Naive thymus-derived CD8-positive, alpha-beta T cell (primary cell): ENCODE measurements around the gene TEX44. TPM values are rescaled to one million over a fixed set of nuclear protein-coding genes. Genes with fewer than 3 reads are reported as not detected.

ENCODE experiments used
- ATAC-seq, 2 donors: fragments of 150-1000 bp; cut with Tn5 transposase in 1 of 2; sonication (Bioruptor Pico), chemical (Tn5 transposase) in 1 of 2; 1 replicate in 1 of 2; 2 replicates in 1 of 2; pipeline ENCODE4 v1.10.0; 2021; ENCODE audit warnings: mild to moderate bottlenecking in 2 of 2, moderate library complexity in 2 of 2
- POLR2A ChIA-PET: fragments of 350-600 bp; sonication (Branson Sonifier 250); formaldehyde crosslinking; loops from one replicate; lab custom pipeline; 2021; ENCODE audit warnings: antibody characterized with exemption; lab: Charles Lee
- DNase-seq, 10 donors: peaks; one replicate each; pipeline versions ENCODE4 v3.0.0 to v3.0.0-alpha.2; 2020 to 2022
- H3K27ac Mint-ChIP-seq, 10 donors: one replicate each; pipeline ENCODE4 v1.8.0; 2020 to 2022; ENCODE audit warnings: mild to moderate bottlenecking in 10 of 10, mixed read lengths in 10 of 10, moderate library complexity in 4 of 10, inconsistent platforms in 1 of 10
- H3K27me3 Mint-ChIP-seq, 5 donors: one replicate each; pipeline ENCODE4 v1.8.0; 2021 to 2022; ENCODE audit warnings: mixed read lengths in 5 of 5
- H3K36me3 Mint-ChIP-seq, 3 donors: one replicate each; pipeline ENCODE4 v1.8.0; 2020 to 2022; ENCODE audit warnings: mixed read lengths in 3 of 3, mild to moderate bottlenecking in 2 of 3, inconsistent platforms in 1 of 3
- H3K4me1 Mint-ChIP-seq, 4 donors: one replicate each; pipeline ENCODE4 v1.8.0; 2021 to 2022; ENCODE audit warnings: mixed read lengths in 4 of 4
- H3K4me3 Mint-ChIP-seq, 10 donors: one replicate each; pipeline ENCODE4 v1.8.0; 2020 to 2022; ENCODE audit warnings: mild to moderate bottlenecking in 10 of 10, mixed read lengths in 10 of 10, moderate library complexity in 6 of 10, inconsistent platforms in 1 of 10
- H3K9me3 Mint-ChIP-seq, 9 donors: one replicate each; pipeline ENCODE4 v1.8.0; 2020 to 2022; ENCODE audit warnings: mixed read lengths in 9 of 9, mild to moderate bottlenecking in 3 of 9, inconsistent platforms in 1 of 9, moderate library complexity in 1 of 9
- polyA plus RNA-seq, 3 donors: library from polyadenylated mRNA; unstranded; fragments of 300-500 nt; fragmentation: Illumina TruSeq; gene quantifications; one replicate each; pipeline ENCODE4 v1.2.3, GENCODE V29; 2021
- total RNA-seq, 8 experiments: library from RNA in 2 of 8; stranded (reverse) in 2 of 8; gene quantifications; one replicate each; pipeline ENCODE4 v1.2.3 and lab custom pipeline; 2021 to 2026

Gene TEX44
- total and polyA plus RNA-seq, 5 experiments from 2014 or later: not detected

- Mint-ChIP-seq H3K4me1 (peaks cover 0 to 6% (median 3%) of the 10 kb centered on the region in 4 donors), H3K27me3 (no peaks in the 10 kb centered on the region), H3K36me3 (no peaks in the 10 kb centered on the region), H3K4me3 (peak overlapping the region in 1 of 10 donors; percentile 40), H3K27ac (no peak overlapping the region), H3K9me3 (no peaks in the 10 kb centered on the region)
- DNase-seq: no peak
- no peak for ATAC-seq
- POLR2A ChIA-PET: interaction anchor here (0.6 kb wide), 1 partner anchor 18 kb away, joined by 4 read pairs; no protein-coding TSS in a partner anchor
Observed at GRCh38 chr2:231627384-231628120, 34.9 kb downstream of the TEX44 start.

- Mint-ChIP-seq H3K36me3 (no peaks in the 10 kb centered on the region), H3K27me3 (no peaks in the 10 kb centered on the region), H3K4me3 (no peak overlapping the region), H3K9me3 (no peaks in the 10 kb centered on the region), H3K27ac (no peak overlapping the region), H3K4me1 (peaks cover 0 to 6% (median 5%) of the 10 kb centered on the region in 4 donors)
- no peak for DNase-seq
- ATAC-seq: no peak
- POLR2A ChIA-PET: no interaction called here
Observed at GRCh38 chr2:231632559-231633142, 40.0 kb downstream of the TEX44 start.

- Mint-ChIP-seq H3K4me1 (peaks cover 0 to 6% (median under 1%) of the 10 kb centered on the region in 4 donors), H3K27me3 (no peaks in the 10 kb centered on the region), H3K27ac (peak overlapping the region in 2 of 10 donors; percentile 50 to 58), H3K4me3 (no peak overlapping the region), H3K9me3 (no peaks in the 10 kb centered on the region), H3K36me3 (no peaks in the 10 kb centered on the region)
- DNase-seq: no peak
- POLR2A ChIA-PET: interaction anchor here (0.6 kb wide), 1 partner anchor 71 kb away, joined by 3 read pairs; no protein-coding TSS in a partner anchor
- ATAC-seq: no peak
Observed at GRCh38 chr2:231633241-231633976, 40.7 kb downstream of the TEX44 start.

- Mint-ChIP-seq H3K4me1 (peaks cover 0 to 6% (median under 1%) of the 10 kb centered on the region in 4 donors), H3K27me3 (no peaks in the 10 kb centered on the region), H3K9me3 (no peaks in the 10 kb centered on the region), H3K27ac (peak overlapping the region in 1 of 10 donors; percentile 63), H3K36me3 (no peaks in the 10 kb centered on the region), H3K4me3 (no peak overlapping the region)
- no peak for DNase-seq
- ATAC-seq: no peak
- POLR2A ChIA-PET: no interaction called here
Observed at GRCh38 chr2:231634412-231634811, 41.7 kb downstream of the TEX44 start.

GRCh38 chr2:231634951-231635875 is 42.5 kb downstream of the TEX44 start:
- H3K4me3 Mint-ChIP-seq: no peak overlapping the region
- POLR2A ChIA-PET: no interaction called here
- no peaks in the 10 kb centered on the region for H3K36me3 Mint-ChIP-seq
- no peaks in the 10 kb centered on the region for H3K9me3 Mint-ChIP-seq
- DNase-seq: no peak
- no peak overlapping the region for H3K27ac Mint-ChIP-seq
- H3K4me1 Mint-ChIP-seq: peaks cover 0 to 6% (median under 1%) of the 10 kb centered on the region in 4 donors
- no peak for ATAC-seq
- H3K27me3 Mint-ChIP-seq: no peaks in the 10 kb centered on the region

- no peak overlapping the region for H3K27ac Mint-ChIP-seq
- H3K27me3 Mint-ChIP-seq: no peaks in the 10 kb centered on the region
- no peaks in the 10 kb centered on the region for H3K9me3 Mint-ChIP-seq
- POLR2A ChIA-PET: interaction anchor here (1.1 kb wide), 1 partner anchor 84 kb away, joined by 3 read pairs; no protein-coding TSS in a partner anchor
- H3K4me1 Mint-ChIP-seq: peaks cover 7 to 16% (median 13%) of the 10 kb centered on the region in 4 donors
- no peaks in the 10 kb centered on the region for H3K36me3 Mint-ChIP-seq
- ATAC-seq: no peak
- no peak for DNase-seq
- no peak overlapping the region for H3K4me3 Mint-ChIP-seq
Observed at GRCh38 chr2:231640241-231640640, 47.6 kb downstream of the TEX44 start.

- no peak overlapping the region for H3K4me3 Mint-ChIP-seq
- ATAC-seq (no peak), DNase-seq (no peak)
- no peaks in the 10 kb centered on the region for H3K36me3 Mint-ChIP-seq
- peaks cover 7 to 16% (median 13%) of the 10 kb centered on the region in 4 donors for H3K4me1 Mint-ChIP-seq
- no peaks in the 10 kb centered on the region for H3K9me3 Mint-ChIP-seq
- H3K27ac Mint-ChIP-seq: no peak overlapping the region
- H3K27me3 Mint-ChIP-seq: no peaks in the 10 kb centered on the region
- POLR2A ChIA-PET: interaction anchor here (1.1 kb wide), 1 partner anchor 84 kb away, joined by 3 read pairs; no protein-coding TSS in a partner anchor
Observed at GRCh38 chr2:231640641-231641111, 48.0 kb downstream of the TEX44 start.

- DNase-seq (peak in 4 of 10 donors; percentile 23 to 49 (median 32)), ATAC-seq (peak; percentile 73 to 83)
- H3K36me3 Mint-ChIP-seq: no peaks in the 10 kb centered on the region
- H3K27me3 Mint-ChIP-seq: no peaks in the 10 kb centered on the region
- peak overlapping the region; percentile 60 to 81 (median 74) for H3K4me3 Mint-ChIP-seq
- peak overlapping the region in 8 of 10 donors; percentile 3 to 89 (median 60) for H3K27ac Mint-ChIP-seq
- peaks cover 7 to 16% (median 13%) of the 10 kb centered on the region in 4 donors for H3K4me1 Mint-ChIP-seq
- POLR2A ChIA-PET: interaction anchor here (0.7 to 1.2 kb wide), 4 partner anchors 13 to 66 kb away, joined by 3 to 8 read pairs (median 4); partner anchors contain the start of gene PTMA
- H3K9me3 Mint-ChIP-seq: no peaks in the 10 kb centered on the region
Observed at GRCh38 chr2:231642631-231643494, 50.2 kb downstream of the TEX44 start.

- DNase-seq: no peak
- Mint-ChIP-seq H3K27ac (peak overlapping the region in 1 of 10 donors; percentile 57), H3K27me3 (no peaks in the 10 kb centered on the region), H3K36me3 (no peaks in the 10 kb centered on the region), H3K4me3 (no peak overlapping the region), H3K4me1 (peaks cover 7 to 16% (median 14%) of the 10 kb centered on the region in 4 donors), H3K9me3 (no peaks in the 10 kb centered on the region)
- POLR2A ChIA-PET: no interaction called here
- no peak for ATAC-seq
Observed at GRCh38 chr2:231643495-231643888, 50.8 kb downstream of the TEX44 start.
